NT2/D1 (cell line): ENCODE results near the gene DTWD2.

Experiments
- YY1 ChIP-seq: IDR thresholded peaks from 2 replicates; pipeline ENCODE4 v1.6.1; 2011; ENCODE audit not compliant: insufficient read length, insufficient read depth
- ZNF274 ChIP-seq: IDR thresholded peaks from 2 replicates; pipeline ENCODE4 v1.6.1; 2011; ENCODE audit warnings: mild to moderate bottlenecking, low read depth, low read length

DNA sequence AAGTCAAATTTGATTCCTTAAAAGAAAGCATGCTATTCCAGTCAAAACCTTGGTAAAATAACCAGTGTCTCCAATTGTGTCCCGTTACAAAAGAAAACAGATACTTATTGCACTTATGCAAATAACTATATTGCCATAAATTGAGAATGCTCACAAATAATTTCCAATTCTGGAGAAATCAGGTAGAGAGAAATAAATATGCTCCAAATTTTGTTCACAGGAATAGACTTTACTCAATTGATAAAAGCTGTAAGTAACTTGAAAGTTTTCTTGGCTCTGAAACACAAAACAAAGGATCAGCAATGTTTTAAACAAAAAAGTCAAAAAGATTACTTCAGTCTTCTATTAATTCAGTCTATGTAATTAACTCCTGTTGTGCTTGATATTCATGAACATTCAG, 7.8 kb upstream of the DTWD2 start:
- no peak for TF ChIP-seq ZNF274
- no peak for TF ChIP-seq YY1
